GM18520 (cell line): ENCODE results near the gene CLDN4.

ENCODE experiments used
- ATAC-seq: cut with Tn5 transposase; IDR thresholded peaks from one replicate; pipeline ENCODE4 v1.9.1; 2021; ENCODE audit not compliant: unreplicated experiment

Gene CLDN4

GRCh38 chr7:73871163-73872011 is 40.6 kb downstream of the CLDN4 start:
- ATAC-seq = no peak

GRCh38 chr7:73872056-73872908 is 41.5 kb downstream of the CLDN4 start:
- no peak for ATAC-seq

- ATAC-seq = no peak
These were observed 45.6 kb downstream of the CLDN4 start for GRCh38 chr7:73876361-73876760.

GRCh38 chr7:73876973-73877372 is 46.2 kb downstream of the CLDN4 start:
- ATAC-seq = no peak

GRCh38 chr7:73879977-73880681 is 49.3 kb downstream of the CLDN4 start:
- ATAC-seq = no peak

GRCh38 chr7:73880755-73881328 is 50.0 kb downstream of the CLDN4 start:
- ATAC-seq = no peak

- no peak for ATAC-seq
These were observed 50.7 kb downstream of the CLDN4 start for GRCh38 chr7:73881352-73882046.

GRCh38 chr7:73882047-73882402 is 51.2 kb downstream of the CLDN4 start:
- no peak for ATAC-seq
